ENCODE measurements around the gene CCDC69.
"Not testable (repeated sequence)": the region's sequence is repeated elsewhere in the genome, so short reads cannot be mapped to it uniquely, and the experiment has no call there.

CCDC69 gene

GRCh38 chr5:151259931-151260330 lies 36.0 kb upstream of the CCDC69 start:
- DNase-seq (ENCODE audit: extremely low read depth, low read depth) = no peak
- no peak overlapping the region for H3K4me3 ChIP-seq (replicated peaks; ENCODE audit: low read depth, low read length)
- TF ChIP-seq, protein P1, sequence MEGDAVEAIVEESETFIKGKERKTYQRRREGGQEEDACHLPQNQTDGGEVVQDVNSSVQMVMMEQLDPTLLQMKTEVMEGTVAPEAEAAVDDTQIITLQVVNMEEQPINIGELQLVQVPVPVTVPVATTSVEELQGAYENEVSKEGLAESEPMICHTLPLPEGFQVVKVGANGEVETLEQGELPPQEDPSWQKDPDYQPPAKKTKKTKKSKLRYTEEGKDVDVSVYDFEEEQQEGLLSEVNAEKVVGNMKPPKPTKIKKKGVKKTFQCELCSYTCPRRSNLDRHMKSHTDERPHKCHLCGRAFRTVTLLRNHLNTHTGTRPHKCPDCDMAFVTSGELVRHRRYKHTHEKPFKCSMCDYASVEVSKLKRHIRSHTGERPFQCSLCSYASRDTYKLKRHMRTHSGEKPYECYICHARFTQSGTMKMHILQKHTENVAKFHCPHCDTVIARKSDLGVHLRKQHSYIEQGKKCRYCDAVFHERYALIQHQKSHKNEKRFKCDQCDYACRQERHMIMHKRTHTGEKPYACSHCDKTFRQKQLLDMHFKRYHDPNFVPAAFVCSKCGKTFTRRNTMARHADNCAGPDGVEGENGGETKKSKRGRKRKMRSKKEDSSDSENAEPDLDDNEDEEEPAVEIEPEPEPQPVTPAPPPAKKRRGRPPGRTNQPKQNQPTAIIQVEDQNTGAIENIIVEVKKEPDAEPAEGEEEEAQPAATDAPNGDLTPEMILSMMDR (IDR thresholded peaks at IDR 0.05; ENCODE audit: low read depth, low read length, missing control alignments) = no peak

GRCh38 chr5:151258816-151259215 lies 34.9 kb upstream of the CCDC69 start:
- no peak for DNase-seq (ENCODE audit: extremely low read depth, low read depth)
- TF ChIP-seq, protein P1 (IDR thresholded peaks at IDR 0.05; ENCODE audit: low read depth, low read length, missing control alignments) = no peak
- H3K4me3 ChIP-seq (replicated peaks; ENCODE audit: low read depth, low read length) = no peak overlapping the region

DNA sequence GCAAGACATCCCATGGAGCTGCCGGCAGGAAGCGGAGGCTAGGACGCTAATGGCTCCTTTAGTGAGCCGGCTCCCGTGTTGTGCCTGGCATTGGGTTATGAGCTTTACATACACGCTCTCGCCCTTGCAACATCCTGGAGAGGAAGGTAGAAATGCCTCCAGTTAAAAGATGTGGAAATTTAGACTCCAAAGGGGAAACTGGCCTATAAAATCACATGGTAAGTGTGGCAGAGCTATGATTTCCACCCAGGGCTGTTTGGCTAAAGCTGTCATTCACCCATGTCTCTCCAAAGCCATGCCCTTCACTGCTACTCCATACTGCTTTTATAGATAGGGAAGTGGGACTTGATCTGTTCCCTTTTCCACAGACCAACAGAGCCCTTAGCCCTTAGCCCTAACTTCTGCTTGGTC lies 34.3 kb upstream of the CCDC69 start:
- H3K4me3 ChIP-seq (replicated peaks; ENCODE audit: low read depth, low read length) = no peak overlapping the region
- DNase-seq (ENCODE audit: extremely low read depth, low read depth) = no peak
- TF ChIP-seq, protein P1 (IDR thresholded peaks at IDR 0.05; ENCODE audit: low read depth, low read length, missing control alignments) = no peak

- TF ChIP-seq, protein P1 (IDR thresholded peaks at IDR 0.05; ENCODE audit: low read depth, low read length, missing control alignments) = no peak
- no peak overlapping the region for H3K4me3 ChIP-seq (replicated peaks; ENCODE audit: low read depth, low read length)
- DNase-seq (ENCODE audit: extremely low read depth, low read depth) = no peak
These were observed 33.9 kb upstream of the CCDC69 start for GRCh38 chr5:151257731-151258181.

DNA sequence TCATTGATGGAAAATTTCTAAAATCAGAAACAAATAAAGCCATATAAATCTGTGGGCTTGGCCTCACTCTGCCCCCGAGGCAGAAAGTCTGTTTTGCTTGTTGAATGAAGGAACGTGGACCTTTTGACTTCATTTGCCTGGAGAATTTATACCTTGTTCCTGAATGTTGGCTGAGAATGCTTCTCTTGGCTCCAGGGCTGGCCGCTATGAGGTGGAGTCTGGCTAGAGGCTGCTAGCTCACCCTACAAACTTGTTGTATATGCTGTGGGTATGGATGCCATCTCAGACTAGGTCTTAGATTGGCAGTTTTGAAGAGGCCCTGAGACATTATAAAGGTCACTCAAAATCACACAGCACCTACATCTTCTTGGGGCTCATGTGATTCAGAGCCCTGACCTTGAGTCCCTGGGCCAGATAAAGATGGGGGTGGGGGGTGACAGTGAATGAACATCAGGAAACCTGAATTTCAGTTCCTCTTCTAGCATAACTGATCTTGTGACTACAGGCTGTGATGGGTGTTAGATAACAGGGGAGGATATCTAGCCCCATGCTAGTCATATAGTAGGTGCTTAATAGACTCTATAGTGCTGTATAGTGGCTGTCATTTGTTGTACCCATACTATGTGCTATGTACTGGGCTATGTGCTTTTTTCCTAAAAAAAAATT lies 31.9 kb upstream of the CCDC69 start:
- TF ChIP-seq, protein P1 (IDR thresholded peaks at IDR 0.05; ENCODE audit: low read depth, low read length, missing control alignments) = no peak
- no peak for DNase-seq (ENCODE audit: extremely low read depth, low read depth)
- no peak overlapping the region for H3K4me3 ChIP-seq (replicated peaks; ENCODE audit: low read depth, low read length)

GRCh38 chr5:151254990-151255389 lies 31.1 kb upstream of the CCDC69 start:
- not testable (repeated sequence) for DNase-seq (ENCODE audit: extremely low read depth, low read depth); H3K4me3 ChIP-seq (replicated peaks; ENCODE audit: low read depth, low read length)

DNA sequence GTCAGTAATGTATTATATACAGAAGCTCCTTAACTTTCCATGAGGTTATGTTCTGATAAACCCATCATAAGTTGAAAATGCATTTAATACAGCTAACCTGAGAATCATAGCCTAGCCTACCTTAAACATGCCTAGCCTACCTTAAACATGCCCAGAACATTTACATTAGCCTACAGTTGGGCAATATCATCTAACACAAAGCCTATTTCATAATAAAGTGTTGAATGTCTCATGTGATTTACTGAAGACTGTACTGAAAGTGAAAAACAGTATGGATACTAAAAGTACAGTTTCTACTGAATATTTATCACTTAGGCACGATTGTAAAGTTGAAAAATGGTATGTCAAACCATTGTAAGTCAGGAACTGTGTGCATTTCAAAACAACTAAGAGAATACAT lies 30.7 kb upstream of the CCDC69 start:
- TF ChIP-seq, protein P1 (IDR thresholded peaks at IDR 0.05; ENCODE audit: low read depth, low read length, missing control alignments) = no peak
- DNase-seq (ENCODE audit: extremely low read depth, low read depth) = no peak
- no peak overlapping the region for H3K4me3 ChIP-seq (replicated peaks; ENCODE audit: low read depth, low read length)

All from HFF-Myc (cell line).